Stimulated activated naive CD8-positive, alpha-beta T cell treated with anti-CD3 and anti-CD28 coated beads, Interleukin-15, Interleukin-2, amounts not matched to agents 100 U/mL and 50 U/mL, for 24 hours (primary cell): Measurements from ENCODE around the gene RNF215.
"Not testable (repeated sequence)": the region's sequence is repeated elsewhere in the genome, so short reads cannot be mapped to it uniquely, and the experiment has no call there.

ENCODE experiments used
- ATAC-seq: fragments of 150-1000 bp; cut with Tn5 transposase; one replicate; pipeline ENCODE4 v1.10.0; 2021
- DNase-seq: peaks from one replicate; pipeline ENCODE4 v3.0.0; 2021

RNF215 gene

GRCh38 chr22:30421695-30422480 lies 34.7 kb upstream of the RNF215 start:
- ATAC-seq (no peak), DNase-seq (no peak)

- DNase-seq (no peak), ATAC-seq (peak; percentile 20)
These were observed 33.3 kb upstream of the RNF215 start for GRCh38 chr22:30420347-30421125.

GRCh38 chr22:30416837-30417236 lies 29.6 kb upstream of the RNF215 start:
- DNase-seq (no peak), ATAC-seq (no peak)

GRCh38 chr22:30416403-30416802 lies 29.2 kb upstream of the RNF215 start:
- DNase-seq (no peak), ATAC-seq (no peak)

- ATAC-seq (no peak), DNase-seq (no peak)
These were observed 27.4 kb upstream of the RNF215 start for GRCh38 chr22:30414525-30415047.

GRCh38 chr22:30413745-30414524 lies 26.7 kb upstream of the RNF215 start:
- no peak for DNase-seq
- no peak for ATAC-seq

- ATAC-seq, result no peak
- no peak for DNase-seq
These were observed 25.8 kb upstream of the RNF215 start for GRCh38 chr22:30413001-30413400.

GRCh38 chr22:30411780-30412179 lies 24.6 kb upstream of the RNF215 start:
- ATAC-seq (no peak), DNase-seq (no peak)

- ATAC-seq (peak; percentile 77), DNase-seq (no peak)
These were observed 21.3 kb upstream of the RNF215 start for GRCh38 chr22:30408388-30409102.

GRCh38 chr22:30406400-30406799 lies 19.2 kb upstream of the RNF215 start:
- DNase-seq, result no peak
- no peak for ATAC-seq

- DNase-seq (no peak), ATAC-seq (no peak)
These were observed 18.5 kb upstream of the RNF215 start for GRCh38 chr22:30405731-30406130.

GRCh38 chr22:30404307-30404706 lies 17.1 kb upstream of the RNF215 start:
- no peak for DNase-seq
- no peak for ATAC-seq

- ATAC-seq, DNase-seq: not testable (repeated sequence)
These were observed 15.5 kb upstream of the RNF215 start for GRCh38 chr22:30402766-30403104.

- DNase-seq (no peak), ATAC-seq (no peak)
These were observed 15.0 kb upstream of the RNF215 start for GRCh38 chr22:30402028-30402765.

- not testable (repeated sequence) for DNase-seq, ATAC-seq
These were observed 13.8 kb upstream of the RNF215 start for GRCh38 chr22:30401024-30401423.

- no peak for DNase-seq
- no peak for ATAC-seq
These were observed 12.9 kb upstream of the RNF215 start for GRCh38 chr22:30400159-30400558.

- ATAC-seq, result no peak
- DNase-seq, result no peak
These were observed 12.5 kb upstream of the RNF215 start for GRCh38 chr22:30399718-30400117.

GRCh38 chr22:30398685-30399680 lies 11.8 kb upstream of the RNF215 start:
- DNase-seq (no peak), ATAC-seq (no peak)

- DNase-seq, result no peak
- ATAC-seq, result no peak
These were observed 10.7 kb upstream of the RNF215 start for GRCh38 chr22:30397656-30398635.
